HepG2 (cell line): ENCODE measurements around the gene RNF40. TPM values are rescaled to one million over a fixed set of nuclear protein-coding genes. Genes with fewer than 3 reads are reported as not detected.
A peak's percentile ranks its signal among the peaks of the same experiment; 100 is the strongest.

Source experiments
- ARNT ChIP-seq: fragments of 450-650 bp; IDR thresholded peaks from 2 replicates; pipeline ENCODE4 v1.6.1; 2017
- BRCA1 ChIP-seq: sonication (generic); formaldehyde crosslinking; IDR thresholded peaks from 2 replicates; pipeline ENCODE4 v1.4.0; 2020; ENCODE audit warnings: missing genetic modification reagents
- EEA1 ChIP-seq: sonication (generic); formaldehyde crosslinking; IDR thresholded peaks from 2 replicates; pipeline ENCODE4 v1.5.1; 2020; ENCODE audit warnings: mild to moderate bottlenecking, missing genetic modification reagents, borderline replicate concordance
- FOXJ3 ChIP-seq: sonication (generic); formaldehyde crosslinking; IDR thresholded peaks from 2 replicates; pipeline ENCODE4 v1.4.0; 2020; ENCODE audit warnings: missing genetic modification reagents, mild to moderate bottlenecking, borderline replicate concordance
- GLI4 ChIP-seq: sonication (generic); formaldehyde crosslinking; IDR thresholded peaks from 2 replicates; pipeline ENCODE4 v1.5.1; 2020; ENCODE audit warnings: missing genetic modification reagents, mild to moderate bottlenecking, moderate library complexity, borderline replicate concordance
- GZF1 ChIP-seq: sonication (generic); formaldehyde crosslinking; IDR thresholded peaks from 2 replicates; pipeline ENCODE4 v1.5.1; 2020; ENCODE audit warnings: mild to moderate bottlenecking, missing genetic modification reagents
- HMGA1 ChIP-seq: sonication (generic); formaldehyde crosslinking; conservative IDR thresholded peaks from 2 replicates; pipeline ENCODE4 v1.4.0; 2020; ENCODE audit warnings: missing genetic modification reagents
- KDM1A ChIP-seq: IDR thresholded peaks from 2 replicates; pipeline ENCODE4 v1.6.1; 2016; ENCODE audit warnings: missing compliant biosample characterization
- KLF15 ChIP-seq: sonication (generic); formaldehyde crosslinking; IDR thresholded peaks from 2 replicates; pipeline ENCODE4 v1.8.1; 2023; ENCODE audit warnings: borderline replicate concordance, mild to moderate bottlenecking, inconsistent platforms, missing genetic modification reagents, mixed read lengths
- MBD4 ChIP-seq: IDR thresholded peaks from 2 replicates; pipeline ENCODE4 v1.6.1; 2012; ENCODE audit warnings: low read length, inconsistent platforms, borderline replicate concordance
- MTF1 ChIP-seq: sonication (generic); formaldehyde crosslinking; IDR thresholded peaks from 2 replicates; pipeline ENCODE4 v1.5.0; 2020; ENCODE audit warnings: missing genetic modification reagents
- PAWR ChIP-seq: sonication (generic); formaldehyde crosslinking; IDR thresholded peaks from 2 replicates; pipeline ENCODE4 v1.4.0; 2020; ENCODE audit warnings: missing genetic modification reagents, mild to moderate bottlenecking, borderline replicate concordance
- SALL1 ChIP-seq: sonication (generic); formaldehyde crosslinking; IDR thresholded peaks from 2 replicates; pipeline ENCODE4 v1.8.0; 2022; ENCODE audit warnings: mild to moderate bottlenecking, missing genetic modification reagents
- SNRNP70 ChIP-seq: fragments of 200-400 bp; formaldehyde crosslinking; IDR thresholded peaks from 2 replicates; pipeline ENCODE4 v1.6.1; 2017; ENCODE audit warnings: mild to moderate bottlenecking, low read depth, low read length, moderate library complexity
- TP53 ChIP-seq: sonication (generic); formaldehyde crosslinking; conservative IDR thresholded peaks from 2 replicates; pipeline ENCODE4 v1.4.0; 2020; ENCODE audit warnings: missing genetic modification reagents
- ZEB1 ChIP-seq: IDR thresholded peaks from 2 replicates; pipeline ENCODE4 v1.6.1; 2012; ENCODE audit warnings: mild to moderate bottlenecking, low read depth, inconsistent platforms; ENCODE audit not compliant: insufficient replicate concordance
- ZFP62 ChIP-seq: sonication (generic); formaldehyde crosslinking; IDR thresholded peaks from 2 replicates; pipeline ENCODE4 v1.4.0; 2020; ENCODE audit warnings: missing genetic modification reagents
- ZNF354B ChIP-seq: sonication (generic); formaldehyde crosslinking; IDR thresholded peaks from 2 replicates; pipeline ENCODE4 v1.8.0; 2022; ENCODE audit warnings: mild to moderate bottlenecking, missing genetic modification reagents
- ZNF549 ChIP-seq: sonication (generic); formaldehyde crosslinking; IDR thresholded peaks from 2 replicates; pipeline ENCODE4 v1.5.0; 2020; ENCODE audit warnings: missing genetic modification reagents
- ZSCAN12 ChIP-seq: sonication (generic); formaldehyde crosslinking; IDR thresholded peaks from 2 replicates; pipeline ENCODE4 v1.9.0; 2021; ENCODE audit warnings: mild to moderate bottlenecking, missing genetic modification reagents
- polyA plus RNA-seq, 8 experiments: library from polyadenylated mRNA; depleted of rRNA in 3 of 8; stranded (reverse) in 7 of 8; unstranded in 1 of 8; fragments of >200 nt; fragmentation: Illumina TruSeq in 4 of 8; extraction: Trizol in 4 of 8; gene quantifications; 2 replicates each; pipeline versions ENCODE4 v1.2.1 to v1.2.3, GENCODE V29; 2011 to 2016; ENCODE audit warnings: low read depth in 4 of 8, missing spikeins in 1 of 8, mixed read lengths in 1 of 8; ENCODE audit not compliant: insufficient read depth in 1 of 8
- total RNA-seq, 5 experiments: library from RNA; depleted of rRNA; stranded (reverse); fragments of >200 nt; fragmentation: Illumina TruSeq; extraction: Trizol; gene quantifications; 2 replicates each; pipeline ENCODE4 v1.2.3, GENCODE V29; 2016; ENCODE audit warnings: low read depth in 1 of 5
- TF ChIP-seq, protein P1 (sequence below): IDR thresholded peaks from 2 replicates; pipeline ENCODE4 v1.6.1; 2016; ENCODE audit warnings: missing biosample characterization, missing genetic modification reagents, low read depth
- TF ChIP-seq, protein P2 (sequence below): sonication (generic); formaldehyde crosslinking; IDR thresholded peaks from 2 replicates; pipeline ENCODE4 v1.5.0; 2020; ENCODE audit warnings: mild to moderate bottlenecking, missing genetic modification reagents, moderate library complexity
- TF ChIP-seq, protein P3 (sequence below): sonication (generic); formaldehyde crosslinking; IDR thresholded peaks from 2 replicates; pipeline ENCODE4 v1.8.1; 2022; ENCODE audit warnings: low read depth, mild to moderate bottlenecking, missing genetic modification reagents
- TF ChIP-seq, protein P4 (sequence below): sonication (generic); formaldehyde crosslinking; IDR thresholded peaks from 2 replicates; pipeline ENCODE4 v1.4.0; 2020; ENCODE audit warnings: missing genetic modification reagents

The RNF40 gene
- total and polyA plus RNA-seq, 2 of the 13 experiments (the other 11 are each of a cell fraction or from before 2014, with no cell fraction given): 84.0 to 85.6 TPM

DNA sequence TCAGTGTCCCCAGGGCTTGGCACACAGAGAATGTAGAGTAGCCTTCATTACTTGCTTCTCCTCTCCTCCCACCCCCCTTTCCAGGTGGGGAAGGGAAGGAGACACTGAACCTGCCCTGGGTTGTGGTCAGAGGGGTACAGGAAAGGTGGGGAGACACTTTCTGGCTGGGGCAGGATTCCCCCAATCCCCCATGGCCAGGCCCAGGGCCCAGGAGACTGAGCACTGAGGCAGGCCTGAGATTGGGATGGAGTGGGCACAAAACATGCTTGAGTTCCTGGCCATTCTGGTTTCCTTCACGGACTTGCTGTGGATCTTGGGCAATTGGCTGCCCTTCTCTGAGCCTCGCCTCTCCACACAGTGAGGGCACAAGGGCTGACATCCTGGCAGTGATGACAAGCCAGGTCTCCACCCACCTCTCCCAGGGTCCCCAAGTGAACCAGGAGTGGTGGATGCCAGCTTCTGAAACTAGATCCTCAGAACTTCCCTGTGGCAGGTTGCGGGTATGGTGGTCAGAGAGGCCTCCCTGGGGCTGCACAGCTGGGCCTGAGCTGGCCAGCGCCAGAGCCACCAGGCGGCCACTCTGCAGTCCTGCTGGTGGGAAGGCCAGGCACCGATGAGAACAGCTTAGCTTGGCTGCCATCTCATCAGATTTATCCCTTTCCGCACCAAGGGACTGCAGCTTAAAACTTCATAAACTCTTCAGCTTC, 15.6 kb downstream of the RNF40 start (continued):
- TF ChIP-seq, protein P1, sequence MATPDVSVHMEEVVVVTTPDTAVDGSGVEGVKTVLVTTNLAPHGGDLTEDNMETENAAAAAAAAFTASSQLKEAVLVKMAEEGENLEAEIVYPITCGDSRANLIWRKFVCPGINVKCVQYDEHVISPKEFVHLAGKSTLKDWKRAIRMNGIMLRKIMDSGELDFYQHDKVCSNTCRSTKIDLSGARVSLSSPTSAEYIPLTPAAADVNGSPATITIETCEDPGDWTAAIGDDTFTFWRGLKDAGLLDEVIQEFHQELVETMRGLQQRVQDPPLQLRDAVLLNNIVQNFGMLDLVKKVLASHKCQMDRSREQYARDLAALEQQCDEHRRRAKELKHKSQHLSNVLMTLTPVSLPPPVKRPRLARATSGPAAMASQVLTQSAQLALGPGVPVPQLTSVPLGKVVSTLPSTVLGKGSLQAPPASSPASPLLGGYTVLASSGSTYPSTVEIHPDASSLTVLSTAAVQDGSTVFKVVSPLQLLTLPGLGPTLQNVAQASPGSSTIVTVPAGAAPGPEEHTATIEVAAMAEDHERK (CRISPR knock-in tag): no peak
- TF ChIP-seq MTF1 (0 out of 2 replicates have a peak, but pooled peaks have one; percentile 61), ZNF354B (no peak), ARNT (no peak), EEA1 (CRISPR knock-in tag) (no peak), KLF15 (CRISPR knock-in tag) (no peak), ZNF549 (CRISPR knock-in tag) (no peak), GZF1 (CRISPR knock-in tag) (no peak), FOXJ3 (CRISPR knock-in tag) (no peak), SNRNP70 (no peak), HMGA1 (CRISPR knock-in tag) (no peak), ZEB1 (no peak), PAWR (no peak), TP53 (CRISPR knock-in tag) (no peak), ZSCAN12 (CRISPR knock-in tag) (peak; percentile 72; the same call in 1 of the 2 replicates), GLI4 (no peak), ZFP62 (CRISPR knock-in tag) (0 out of 2 replicates have a peak, but pooled peaks have one; percentile 32), BRCA1 (no peak), SALL1 (CRISPR knock-in tag) (no peak), KDM1A (CRISPR knock-in tag) (no peak), MBD4 (no peak)
- TF ChIP-seq, protein P2, sequence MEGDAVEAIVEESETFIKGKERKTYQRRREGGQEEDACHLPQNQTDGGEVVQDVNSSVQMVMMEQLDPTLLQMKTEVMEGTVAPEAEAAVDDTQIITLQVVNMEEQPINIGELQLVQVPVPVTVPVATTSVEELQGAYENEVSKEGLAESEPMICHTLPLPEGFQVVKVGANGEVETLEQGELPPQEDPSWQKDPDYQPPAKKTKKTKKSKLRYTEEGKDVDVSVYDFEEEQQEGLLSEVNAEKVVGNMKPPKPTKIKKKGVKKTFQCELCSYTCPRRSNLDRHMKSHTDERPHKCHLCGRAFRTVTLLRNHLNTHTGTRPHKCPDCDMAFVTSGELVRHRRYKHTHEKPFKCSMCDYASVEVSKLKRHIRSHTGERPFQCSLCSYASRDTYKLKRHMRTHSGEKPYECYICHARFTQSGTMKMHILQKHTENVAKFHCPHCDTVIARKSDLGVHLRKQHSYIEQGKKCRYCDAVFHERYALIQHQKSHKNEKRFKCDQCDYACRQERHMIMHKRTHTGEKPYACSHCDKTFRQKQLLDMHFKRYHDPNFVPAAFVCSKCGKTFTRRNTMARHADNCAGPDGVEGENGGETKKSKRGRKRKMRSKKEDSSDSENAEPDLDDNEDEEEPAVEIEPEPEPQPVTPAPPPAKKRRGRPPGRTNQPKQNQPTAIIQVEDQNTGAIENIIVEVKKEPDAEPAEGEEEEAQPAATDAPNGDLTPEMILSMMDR (CRISPR knock-in tag): no peak
- TF ChIP-seq, protein P3, sequence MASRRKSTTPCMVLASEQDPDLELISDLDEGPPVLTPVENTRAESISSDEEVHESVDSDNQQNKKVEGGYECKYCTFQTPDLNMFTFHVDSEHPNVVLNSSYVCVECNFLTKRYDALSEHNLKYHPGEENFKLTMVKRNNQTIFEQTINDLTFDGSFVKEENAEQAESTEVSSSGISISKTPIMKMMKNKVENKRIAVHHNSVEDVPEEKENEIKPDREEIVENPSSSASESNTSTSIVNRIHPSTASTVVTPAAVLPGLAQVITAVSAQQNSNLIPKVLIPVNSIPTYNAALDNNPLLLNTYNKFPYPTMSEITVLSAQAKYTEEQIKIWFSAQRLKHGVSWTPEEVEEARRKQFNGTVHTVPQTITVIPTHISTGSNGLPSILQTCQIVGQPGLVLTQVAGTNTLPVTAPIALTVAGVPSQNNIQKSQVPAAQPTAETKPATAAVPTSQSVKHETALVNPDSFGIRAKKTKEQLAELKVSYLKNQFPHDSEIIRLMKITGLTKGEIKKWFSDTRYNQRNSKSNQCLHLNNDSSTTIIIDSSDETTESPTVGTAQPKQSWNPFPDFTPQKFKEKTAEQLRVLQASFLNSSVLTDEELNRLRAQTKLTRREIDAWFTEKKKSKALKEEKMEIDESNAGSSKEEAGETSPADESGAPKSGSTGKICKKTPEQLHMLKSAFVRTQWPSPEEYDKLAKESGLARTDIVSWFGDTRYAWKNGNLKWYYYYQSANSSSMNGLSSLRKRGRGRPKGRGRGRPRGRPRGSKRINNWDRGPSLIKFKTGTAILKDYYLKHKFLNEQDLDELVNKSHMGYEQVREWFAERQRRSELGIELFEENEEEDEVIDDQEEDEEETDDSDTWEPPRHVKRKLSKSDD (CRISPR knock-in tag): no peak
- TF ChIP-seq, protein P4, sequence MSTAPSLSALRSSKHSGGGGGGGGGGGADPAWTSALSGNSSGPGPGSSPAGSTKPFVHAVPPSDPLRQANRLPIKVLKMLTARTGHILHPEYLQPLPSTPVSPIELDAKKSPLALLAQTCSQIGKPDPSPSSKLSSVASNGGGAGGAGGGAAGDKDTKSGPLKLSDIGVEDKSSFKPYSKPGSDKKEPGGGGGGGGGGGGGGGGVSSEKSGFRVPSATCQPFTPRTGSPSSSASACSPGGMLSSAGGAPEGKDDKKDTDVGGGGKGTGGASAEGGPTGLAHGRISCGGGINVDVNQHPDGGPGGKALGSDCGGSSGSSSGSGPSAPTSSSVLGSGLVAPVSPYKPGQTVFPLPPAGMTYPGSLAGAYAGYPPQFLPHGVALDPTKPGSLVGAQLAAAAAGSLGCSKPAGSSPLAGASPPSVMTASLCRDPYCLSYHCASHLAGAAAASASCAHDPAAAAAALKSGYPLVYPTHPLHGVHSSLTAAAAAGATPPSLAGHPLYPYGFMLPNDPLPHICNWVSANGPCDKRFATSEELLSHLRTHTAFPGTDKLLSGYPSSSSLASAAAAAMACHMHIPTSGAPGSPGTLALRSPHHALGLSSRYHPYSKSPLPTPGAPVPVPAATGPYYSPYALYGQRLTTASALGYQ (CRISPR knock-in tag): no peak
